Measurements from ENCODE around the gene COL6A2. TPM values are rescaled to one million over a fixed set of nuclear protein-coding genes. Genes with fewer than 3 reads are reported as not detected.

COL6A2 gene
- total and polyA plus RNA-seq, 2 experiments from 2014 or later: 28.4 to 89.2 TPM

- Mint-ChIP-seq H3K4me3 (no peak overlapping the region), H3K9me3 (0 out of 3 replicates have a peak, but pooled peaks cover 6% of the 10 kb centered on the region), H3K27me3 (ENCODE audit: insufficient read depth, low read depth, poor library complexity) (no peaks in the 10 kb centered on the region), H3K27ac (no peak overlapping the region), H3K36me3 (ENCODE audit: low read depth) (peaks cover 34% of the 10 kb centered on the region), H3K4me1 (no peaks in the 10 kb centered on the region)
- no peaks in the 10 kb centered on the region for H3F3A ChIP-seq (replicated peaks; ENCODE audit: low read depth)
- no peaks in the 10 kb centered on the region for H3K4me1 ChIP-seq (ENCODE audit: insufficient read depth)
- no peaks in the 10 kb centered on the region for H4K20me1 ChIP-seq (replicated peaks; ENCODE audit: insufficient read depth)
- no peaks in the 10 kb centered on the region for H3K79me2 ChIP-seq (replicated peaks; ENCODE audit: insufficient read depth)
- H3K9me2 ChIP-seq (ENCODE audit: insufficient read depth): no peaks in the 10 kb centered on the region
- no peak overlapping the region for H3K4me3 ChIP-seq
- H3K27ac ChIP-seq (ENCODE audit: low read depth): no peak overlapping the region
- no peak for DNase-seq (ENCODE audit: low spot score)
- no peak for ATAC-seq
- no peaks in the 10 kb centered on the region for H3K27me3 ChIP-seq (ENCODE audit: insufficient read depth)
- peaks cover 15% of the 10 kb centered on the region for H3K36me3 ChIP-seq (ENCODE audit: insufficient read depth)
- H3K4me2 ChIP-seq: no peak overlapping the region
- TF ChIP-seq STAT1 (IDR thresholded peaks at IDR 0.05; ENCODE audit: unreplicated experiment) (no peak), EZH2 (IDR thresholded peaks at IDR 0.05; ENCODE audit: low read depth, unreplicated experiment) (no peak), EZH2phosphoT487 (IDR thresholded peaks at IDR 0.05; ENCODE audit: unreplicated experiment) (no peak), REST (IDR thresholded peaks at IDR 0.05; ENCODE audit: unreplicated experiment) (no peak)
- H2AFZ ChIP-seq: no peak overlapping the region
These were observed 17.1 kb downstream of the COL6A2 start for GRCh38 chr21:46114963-46115362.

- DNase-seq (ENCODE audit: low spot score) (no peak), ATAC-seq (no peak)
- Mint-ChIP-seq H3K4me1 (no peaks in the 10 kb centered on the region), H3K36me3 (ENCODE audit: low read depth) (peaks cover 34% of the 10 kb centered on the region), H3K27ac (no peak overlapping the region), H3K4me3 (no peak overlapping the region), H3K27me3 (ENCODE audit: insufficient read depth, low read depth, poor library complexity) (no peaks in the 10 kb centered on the region), H3K9me3 (0 out of 3 replicates have a peak, but pooled peaks cover 6% of the 10 kb centered on the region)
- no peak overlapping the region for H3K4me3 ChIP-seq
- H3K27me3 ChIP-seq (ENCODE audit: insufficient read depth): no peaks in the 10 kb centered on the region
- no peak overlapping the region for H3K27ac ChIP-seq (ENCODE audit: low read depth)
- no peaks in the 10 kb centered on the region for H4K20me1 ChIP-seq (replicated peaks; ENCODE audit: insufficient read depth)
- H2AFZ ChIP-seq: no peak overlapping the region
- no peaks in the 10 kb centered on the region for H3F3A ChIP-seq (replicated peaks; ENCODE audit: low read depth)
- peaks cover 15% of the 10 kb centered on the region for H3K36me3 ChIP-seq (ENCODE audit: insufficient read depth)
- H3K9me2 ChIP-seq (ENCODE audit: insufficient read depth): no peaks in the 10 kb centered on the region
- H3K4me2 ChIP-seq: no peak overlapping the region
- H3K4me1 ChIP-seq (ENCODE audit: insufficient read depth): no peaks in the 10 kb centered on the region
- no peaks in the 10 kb centered on the region for H3K79me2 ChIP-seq (replicated peaks; ENCODE audit: insufficient read depth)
- TF ChIP-seq JUNB (IDR thresholded peaks at IDR 0.05; ENCODE audit: unreplicated experiment) (no peak), EZH2phosphoT487 (IDR thresholded peaks at IDR 0.05; ENCODE audit: unreplicated experiment) (no peak), CTCF (conservative IDR thresholded peaks at IDR 0.05; ENCODE audit: low read depth in 2 of 2) (no peak), NANOG (IDR thresholded peaks at IDR 0.05; ENCODE audit: borderline replicate concordance) (no peak), ZNF114 (CRISPR knock-in tag; IDR thresholded peaks at IDR 0.05) (no peak), REST (IDR thresholded peaks at IDR 0.05; ENCODE audit: unreplicated experiment) (no peak), CREB1 (CRISPR knock-in tag; IDR thresholded peaks at IDR 0.05; ENCODE audit: low read depth) (no peak), ETS1 (IDR thresholded peaks at IDR 0.05) (no peak), POLR2AphosphoS5 (IDR thresholded peaks at IDR 0.05; ENCODE audit: low read depth) (no peak), STAT1 (IDR thresholded peaks at IDR 0.05; ENCODE audit: unreplicated experiment) (no peak)
These were observed 17.7 kb downstream of the COL6A2 start for GRCh38 chr21:46115441-46116188.

Measured in GM23338 (cell line).